Limb (tissue), 2 donors: ENCODE measurements around the gene FSTL5.

ENCODE experiments used
- DNase-seq, 2 donors: peaks; one replicate each; pipeline ENCODE4 v3.0.0-alpha.2; 2016; ENCODE audit errors: extremely low spot score in 2 of 2

Gene FSTL5

GRCh38 chr4:161457906-161458305 is 705.9 kb downstream of the FSTL5 start:
- DNase-seq = no peak

GRCh38 chr4:161457311-161457710 is 706.5 kb downstream of the FSTL5 start:
- no peak for DNase-seq

GRCh38 chr4:161454860-161455259 is 708.9 kb downstream of the FSTL5 start:
- no peak for DNase-seq

- no peak for DNase-seq
Measured at GRCh38 chr4:161448550-161449180, 715.1 kb downstream of the FSTL5 start.

GRCh38 chr4:161444626-161445025 is 719.2 kb downstream of the FSTL5 start:
- DNase-seq = no peak

GRCh38 chr4:161442921-161443320 is 720.9 kb downstream of the FSTL5 start:
- DNase-seq = peak in 1 of 2 donors; percentile 6

- no peak for DNase-seq
Measured at GRCh38 chr4:161438096-161438495, 725.7 kb downstream of the FSTL5 start.

- no peak for DNase-seq
Measured at GRCh38 chr4:161428180-161428965, 735.4 kb downstream of the FSTL5 start.

- DNase-seq = no peak
Measured at GRCh38 chr4:161419822-161420221, 744.0 kb downstream of the FSTL5 start.

GRCh38 chr4:161411901-161412300 is 751.9 kb downstream of the FSTL5 start:
- no peak for DNase-seq

- no peak for DNase-seq
Measured at GRCh38 chr4:161404346-161405110, 759.3 kb downstream of the FSTL5 start.

- DNase-seq = no peak
Measured at GRCh38 chr4:161403781-161404180, 760.0 kb downstream of the FSTL5 start.

- DNase-seq = no peak
Measured at GRCh38 chr4:161393602-161394001, 770.2 kb downstream of the FSTL5 start.

GRCh38 chr4:161382655-161383054 is 781.1 kb downstream of the FSTL5 start:
- no peak for DNase-seq

- no peak for DNase-seq
Measured at GRCh38 chr4:161376275-161376674, 787.5 kb downstream of the FSTL5 start.

GRCh38 chr4:161364681-161365080 is 799.1 kb downstream of the FSTL5 start:
- no peak for DNase-seq

GRCh38 chr4:161360982-161361381 is 802.8 kb downstream of the FSTL5 start:
- DNase-seq = no peak

- DNase-seq = no peak
Measured at GRCh38 chr4:161359491-161359890, 804.3 kb downstream of the FSTL5 start.

- DNase-seq = no peak
Measured at GRCh38 chr4:161356351-161356750, 807.4 kb downstream of the FSTL5 start.

GRCh38 chr4:161350946-161351345 is 812.9 kb downstream of the FSTL5 start:
- no peak for DNase-seq

GRCh38 chr4:161345741-161346140 is 818.1 kb downstream of the FSTL5 start:
- no peak for DNase-seq

GRCh38 chr4:161343569-161343950 is 820.2 kb downstream of the FSTL5 start:
- DNase-seq = no peak
